Measurements from ENCODE around the gene PTPRK.
"Not testable (repeated sequence)": the region's sequence is repeated elsewhere in the genome, so short reads cannot be mapped to it uniquely, and the experiment has no call there.

Gene PTPRK

DNA sequence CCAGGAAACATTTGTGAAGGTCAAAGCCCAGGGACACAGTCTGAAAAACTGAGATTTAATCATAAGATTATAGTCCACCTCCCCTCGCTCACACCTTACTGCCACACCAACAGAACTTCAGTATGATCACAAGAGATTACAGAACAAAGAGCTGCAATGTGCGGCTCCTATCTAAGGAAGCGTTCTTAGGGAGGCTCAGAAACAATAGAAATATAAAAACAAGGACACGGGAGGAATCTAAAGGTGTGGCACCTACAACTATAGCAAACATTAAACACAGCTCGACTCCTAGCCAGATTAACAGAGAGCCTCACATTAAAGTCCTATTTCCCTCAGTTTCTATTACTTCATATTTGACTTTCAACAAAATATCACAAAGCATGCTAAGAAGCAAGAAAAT is 579.2 kb downstream of the PTPRK start:
- no peak for DNase-seq

DNA sequence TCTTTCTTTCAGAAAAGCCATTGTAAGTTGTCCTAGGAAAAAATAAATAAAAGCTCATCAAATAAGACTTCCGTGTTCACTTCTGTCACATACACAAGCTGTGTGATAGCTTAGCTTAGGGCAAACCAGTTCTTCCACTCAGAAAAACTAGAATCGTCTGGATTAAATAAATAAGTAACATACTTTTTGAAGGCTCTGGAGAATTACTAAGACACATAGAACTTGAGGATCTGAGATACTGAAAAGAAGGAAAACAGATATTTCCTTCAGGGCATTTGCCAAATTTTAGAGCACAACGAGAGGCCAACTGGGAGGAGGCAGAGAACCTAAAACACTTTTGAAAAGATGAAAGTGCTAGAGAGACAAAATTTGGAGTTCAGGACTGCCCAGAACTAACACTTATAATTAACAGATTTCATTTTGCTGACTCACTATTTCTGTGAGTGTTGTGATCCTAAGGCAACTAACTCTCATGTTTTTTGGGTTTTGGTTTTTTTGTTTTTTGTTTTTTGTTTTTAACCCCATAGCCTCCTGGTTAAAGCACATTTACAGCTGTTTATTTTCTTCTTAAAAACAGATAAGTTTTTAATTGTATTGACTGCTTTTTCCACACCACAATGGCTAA is 580.8 kb downstream of the PTPRK start:
- no peak for DNase-seq

DNA sequence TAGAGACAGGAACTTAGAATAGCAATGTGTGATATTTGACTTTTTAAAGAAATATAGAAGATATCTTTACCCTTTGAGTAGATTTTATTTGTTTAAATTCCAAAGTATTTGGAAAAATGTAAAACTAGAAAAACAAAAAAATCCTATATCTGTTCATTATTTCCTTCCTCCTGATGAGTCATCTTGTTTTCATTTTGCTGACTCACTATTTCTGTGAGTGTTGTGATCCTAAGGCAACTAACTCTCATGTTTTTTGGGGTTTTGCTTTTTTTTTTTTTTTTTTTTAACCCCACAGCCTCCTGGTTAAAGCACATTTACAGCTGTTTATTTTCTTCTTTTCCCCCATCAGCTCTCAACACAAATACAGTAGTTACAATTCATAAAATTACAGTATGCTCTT is 581.7 kb downstream of the PTPRK start:
- DNase-seq = no peak

- no peak for DNase-seq
Measured at GRCh38 chr6:127937747-127938146, 582.7 kb downstream of the PTPRK start.

GRCh38 chr6:127937102-127937501 is 583.3 kb downstream of the PTPRK start:
- DNase-seq = no peak

GRCh38 chr6:127934956-127935355 is 585.4 kb downstream of the PTPRK start:
- DNase-seq = no peak

DNA sequence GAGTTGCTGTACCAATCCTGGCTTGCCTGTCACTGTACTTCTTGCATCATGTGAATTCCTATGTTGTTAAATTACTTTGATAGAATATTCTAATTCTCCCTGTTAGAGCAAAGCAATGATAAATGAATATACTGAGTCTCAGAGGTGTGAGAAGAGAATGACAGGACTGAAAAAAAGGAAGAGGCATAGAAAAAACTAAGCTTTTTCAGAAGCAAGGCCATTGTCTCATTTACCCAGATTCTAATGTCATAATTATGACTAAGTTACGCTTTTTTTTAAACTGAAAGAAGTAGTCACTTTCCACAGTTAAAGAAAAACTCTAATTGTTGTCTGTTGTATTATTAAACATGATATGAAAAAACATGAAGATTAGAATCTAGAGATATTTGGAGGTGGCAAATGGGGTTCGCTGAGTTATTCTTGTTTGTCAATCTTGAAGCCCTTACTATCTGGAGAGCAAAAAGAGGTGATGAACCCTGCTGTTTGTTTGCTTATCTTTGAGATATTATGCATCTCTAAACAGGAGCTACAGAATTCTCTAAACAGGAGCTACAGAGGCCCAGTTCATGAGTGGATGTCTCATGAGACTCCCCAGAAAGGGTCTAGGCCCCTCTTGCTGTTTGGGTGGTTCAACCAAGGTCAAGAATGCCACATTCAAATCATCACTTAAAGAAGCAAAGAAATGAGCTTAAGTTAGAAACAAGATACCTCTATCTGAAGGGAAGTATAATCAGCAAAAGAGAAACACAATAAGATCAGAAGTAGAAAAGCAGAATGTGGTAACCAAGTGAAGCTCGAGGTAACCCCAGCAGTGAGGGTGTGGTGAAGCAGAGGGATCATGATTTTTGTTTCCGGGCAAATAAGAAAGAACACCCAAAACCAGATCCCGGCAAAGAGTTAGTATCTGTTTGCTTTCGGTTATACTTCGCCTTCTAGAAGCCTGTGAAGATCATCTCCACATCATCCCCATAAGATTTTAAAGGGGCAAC is 586.3 kb downstream of the PTPRK start:
- DNase-seq = no peak

DNA sequence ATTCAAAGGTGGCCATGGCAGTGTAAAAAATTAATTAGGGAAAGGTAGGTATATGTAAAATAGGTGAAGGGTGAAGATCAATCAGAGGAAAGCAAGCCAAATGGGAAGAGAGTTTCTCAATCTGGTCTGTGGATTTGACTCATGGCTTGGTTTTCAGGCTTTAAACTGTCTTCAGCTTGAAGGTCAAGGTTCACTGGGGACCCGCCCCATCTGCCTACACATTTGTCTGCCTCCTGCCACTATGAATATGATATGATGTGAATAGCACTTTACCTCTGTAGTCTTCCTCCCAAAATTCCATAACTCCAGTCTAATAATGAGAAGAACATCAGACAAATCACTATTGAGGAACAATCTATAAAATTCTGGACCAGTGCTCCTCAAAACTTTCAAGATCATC is 587.3 kb downstream of the PTPRK start:
- DNase-seq = no peak

GRCh38 chr6:127932708-127933107 is 587.7 kb downstream of the PTPRK start:
- no peak for DNase-seq

DNA sequence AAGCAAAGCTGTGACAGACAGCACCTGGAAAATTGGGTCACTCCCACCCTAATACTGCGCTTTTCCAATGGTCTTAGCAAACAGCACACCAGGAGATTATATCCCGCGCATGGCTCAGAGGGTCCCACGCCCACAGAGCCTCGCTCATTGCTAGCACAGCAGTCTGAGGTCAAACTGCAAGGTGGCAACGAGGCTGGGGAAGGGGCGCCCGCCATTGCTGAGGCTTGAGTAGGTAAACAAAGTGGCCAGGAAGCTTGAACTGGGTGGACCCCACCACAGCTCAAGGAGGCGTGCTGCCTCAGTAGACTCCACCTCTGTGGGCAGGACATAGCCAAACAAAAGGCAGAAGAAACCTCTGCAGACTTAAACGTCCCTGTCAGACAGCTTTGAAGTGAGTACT is 594.0 kb downstream of the PTPRK start:
- DNase-seq = not testable (repeated sequence)

GRCh38 chr6:127924440-127924839 is 596.0 kb downstream of the PTPRK start:
- no peak for DNase-seq

GRCh38 chr6:127924031-127924430 is 596.4 kb downstream of the PTPRK start:
- DNase-seq = no peak

DNA sequence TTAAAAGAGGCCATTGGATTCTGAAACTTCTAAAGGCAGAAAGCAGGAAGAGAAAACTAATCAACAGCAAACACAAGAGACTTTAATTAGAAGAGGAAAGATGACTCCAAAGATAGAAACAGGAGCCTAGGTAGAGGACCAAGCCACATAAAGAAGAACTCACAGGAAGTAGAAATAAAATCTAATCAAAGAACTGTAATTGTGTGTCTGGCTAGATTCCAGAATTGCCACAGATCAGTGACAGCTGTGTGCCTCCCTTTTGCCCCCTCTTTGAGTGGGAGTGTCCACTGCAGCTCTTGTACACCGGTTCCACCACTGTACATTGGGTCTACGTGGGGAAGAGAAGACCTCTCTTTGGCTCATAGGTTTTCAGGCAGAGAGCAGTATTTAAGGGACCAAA is 597.3 kb downstream of the PTPRK start:
- DNase-seq = no peak

- DNase-seq = no peak
Measured at GRCh38 chr6:127921982-127922381, 598.4 kb downstream of the PTPRK start.

GRCh38 chr6:127920804-127921203 is 599.6 kb downstream of the PTPRK start:
- no peak for DNase-seq
